GM19463 (cell line): Measurements from ENCODE around the gene MME.

Experiments
- ATAC-seq: cut with Tn5 transposase; IDR thresholded peaks from one replicate; pipeline ENCODE4 v1.9.1; 2021; ENCODE audit warnings: mild to moderate bottlenecking, moderate library complexity; ENCODE audit not compliant: unreplicated experiment

MME gene

GRCh38 chr3:155079746-155080487 lies at the start of gene MME:
Gene MME (plus strand): TSS chr3:155080319. CDS start chr3:155084168, 3,849 bp downstream.
- no peak for ATAC-seq

- ATAC-seq = no peak
Measured at GRCh38 chr3:155031186-155031585, 48.9 kb upstream of the MME start.

DNA sequence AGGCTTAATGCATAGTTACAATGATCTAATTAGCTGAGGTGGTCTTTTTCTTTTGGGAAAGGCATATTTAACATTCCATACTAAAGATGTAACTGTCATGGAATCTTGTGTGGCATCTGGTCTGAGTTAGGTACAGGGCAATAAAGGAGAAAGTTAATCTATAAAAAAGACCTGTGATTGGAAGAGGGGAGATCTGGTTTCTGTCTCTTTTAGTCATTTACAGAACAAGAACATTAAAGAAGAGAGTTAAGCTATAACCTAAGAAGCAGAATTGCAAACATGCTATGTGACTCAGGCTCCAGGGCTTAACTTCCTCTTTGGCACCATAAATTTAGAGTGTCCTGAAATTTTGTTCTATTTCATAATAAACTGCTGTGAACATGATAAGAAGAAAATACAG lies 47.2 kb upstream of the MME start:
- no peak for ATAC-seq

- no peak for ATAC-seq
Measured at GRCh38 chr3:155034786-155035185, 45.3 kb upstream of the MME start.

DNA sequence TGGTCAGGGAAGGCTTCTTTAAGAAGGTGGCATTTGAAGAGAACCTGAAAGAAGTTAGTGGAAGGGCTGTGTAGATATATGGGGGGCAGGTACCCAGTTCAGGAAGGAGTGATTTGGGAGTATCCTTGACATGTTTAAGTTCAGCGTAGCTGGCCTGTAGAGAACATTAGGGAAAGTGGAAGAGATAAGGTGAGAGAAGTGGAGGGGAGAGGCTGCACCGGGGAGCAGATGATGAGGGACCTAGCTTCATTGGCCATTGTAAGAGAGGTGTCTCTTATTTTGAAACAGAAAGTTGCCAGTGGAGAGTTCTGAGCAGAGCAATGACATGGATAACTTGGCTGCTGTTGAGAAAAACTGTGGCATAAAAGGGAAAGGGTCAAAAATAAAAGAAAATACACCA lies 44.6 kb upstream of the MME start:
- ATAC-seq = no peak

GRCh38 chr3:155037508-155038202 lies 42.5 kb upstream of the MME start:
- ATAC-seq = no peak

DNA sequence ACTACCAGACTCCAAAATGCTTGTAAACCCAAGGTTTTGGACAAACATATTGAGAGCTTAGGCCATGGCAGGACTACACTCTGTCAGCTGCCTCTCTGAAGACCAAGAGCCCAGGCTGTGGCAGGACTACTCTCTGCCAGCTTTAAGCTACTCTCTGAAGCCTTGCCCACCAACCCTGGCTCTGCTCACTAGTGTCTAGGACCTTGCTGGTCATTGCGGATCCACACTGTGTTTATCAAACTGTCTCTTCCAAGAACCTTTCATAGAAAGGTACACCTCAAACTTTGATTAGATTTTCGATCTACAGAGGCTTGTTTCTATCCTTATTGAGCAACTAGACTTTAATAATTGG lies 41.9 kb upstream of the MME start:
- no peak for ATAC-seq

GRCh38 chr3:155046935-155047334 lies 33.2 kb upstream of the MME start:
- no peak for ATAC-seq

GRCh38 chr3:155047672-155048071 lies 32.4 kb upstream of the MME start:
- ATAC-seq = no peak

GRCh38 chr3:155049959-155050358 lies 30.2 kb upstream of the MME start:
- ATAC-seq = no peak

DNA sequence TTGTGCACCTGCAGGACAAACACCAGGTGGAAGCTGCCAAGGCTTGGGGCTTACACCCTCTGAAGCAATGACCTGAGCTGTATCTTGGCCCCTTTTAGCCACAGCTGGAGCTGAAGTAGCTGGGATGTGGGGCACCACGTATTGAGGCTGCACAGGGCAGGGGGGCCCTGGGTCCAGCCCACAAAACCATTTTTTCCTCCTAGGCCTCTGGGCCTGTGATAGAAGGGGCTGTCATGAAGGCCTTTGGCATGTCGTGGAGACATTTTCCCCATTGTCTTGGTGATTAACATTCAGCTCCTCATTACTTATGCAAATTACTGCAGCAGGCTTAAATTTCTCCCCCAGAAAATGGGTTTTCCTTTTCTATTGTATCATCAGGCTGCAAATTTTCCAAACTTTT lies 27.6 kb upstream of the MME start:
- no peak for ATAC-seq

DNA sequence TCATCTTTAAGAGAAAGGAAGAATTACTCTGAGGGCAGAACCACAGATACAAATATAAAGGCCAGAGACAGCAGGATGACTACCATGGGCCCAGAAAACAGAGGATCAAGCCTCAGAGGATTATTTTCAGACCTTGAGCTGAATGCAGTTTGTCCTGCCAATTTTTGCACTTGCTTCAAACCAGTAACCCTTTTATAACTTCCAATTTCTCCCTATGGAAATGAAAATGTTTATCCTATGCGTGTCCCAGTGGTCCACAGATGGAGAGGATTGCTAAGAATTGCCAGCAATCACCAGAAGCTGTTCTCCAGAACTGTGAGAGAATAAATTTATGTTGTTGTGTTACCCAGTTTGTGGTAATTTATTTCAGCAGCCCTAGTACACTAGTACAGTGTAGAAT lies 26.4 kb upstream of the MME start:
- no peak for ATAC-seq

- no peak for ATAC-seq
Measured at GRCh38 chr3:155064920-155065319, 15.2 kb upstream of the MME start.

DNA sequence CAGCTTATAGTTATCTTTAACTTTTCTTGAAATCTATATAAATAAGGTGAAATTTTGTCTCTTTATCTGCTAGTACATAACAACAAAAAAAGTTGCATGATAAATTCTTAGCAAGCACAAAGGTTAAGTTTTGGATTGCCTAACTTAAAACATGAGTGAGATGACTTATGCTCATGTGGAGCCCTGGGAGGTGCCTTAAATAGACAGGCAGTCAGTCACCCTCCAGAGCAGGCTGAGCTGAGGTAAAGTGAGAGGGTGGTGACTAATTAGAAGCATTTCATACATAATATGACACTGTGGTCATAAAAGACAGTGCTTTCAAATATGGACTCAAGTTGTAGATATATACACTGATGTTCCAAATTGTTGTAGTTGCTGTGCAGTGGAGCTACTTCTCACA lies 14.6 kb upstream of the MME start:
- peak; percentile 65 for ATAC-seq

- no peak for ATAC-seq
Measured at GRCh38 chr3:155069729-155070128, 10.4 kb upstream of the MME start.

DNA sequence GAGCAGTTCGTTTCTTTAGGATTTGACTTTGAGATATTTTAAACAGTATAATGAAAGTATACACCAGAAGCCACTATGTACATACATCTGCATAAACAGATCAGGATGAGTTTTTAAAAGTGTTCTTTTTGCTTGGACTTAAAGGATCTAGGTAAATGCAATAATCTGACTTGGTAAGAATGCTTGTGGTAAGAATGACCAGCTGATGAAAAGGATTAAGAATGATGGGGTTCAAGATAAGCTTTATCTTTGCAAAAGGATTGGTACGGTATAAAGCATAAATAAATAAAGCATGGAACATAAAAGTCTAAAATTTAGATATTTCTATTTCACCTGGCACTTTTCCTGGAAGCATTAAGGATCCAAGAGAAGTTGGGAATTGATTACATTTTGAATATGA lies 9.8 kb upstream of the MME start:
- no peak for ATAC-seq

DNA sequence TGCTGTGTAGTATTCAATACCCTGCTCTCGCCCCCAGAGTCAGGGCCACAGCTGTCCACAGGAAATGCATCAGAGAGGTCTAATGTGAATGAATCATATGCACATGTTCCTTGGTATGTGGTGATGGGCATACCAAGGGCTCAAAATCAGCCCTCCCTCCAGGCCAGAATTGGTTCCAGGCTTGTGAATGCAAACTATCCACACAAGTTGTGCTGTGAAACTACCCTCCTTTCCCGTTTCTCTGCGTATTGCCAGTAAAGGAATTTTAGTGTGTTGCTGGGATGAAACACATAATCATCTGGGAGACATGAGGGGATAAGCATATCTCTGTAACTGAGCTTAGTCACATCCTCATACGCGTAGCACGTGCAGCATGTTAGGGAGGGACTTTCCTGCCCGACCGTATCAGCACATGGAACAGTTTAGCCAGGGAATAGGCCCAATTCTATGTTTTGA lies 9.2 kb upstream of the MME start:
- ATAC-seq = no peak

- no peak for ATAC-seq
Measured at GRCh38 chr3:155075200-155075599, 4.9 kb upstream of the MME start.

DNA sequence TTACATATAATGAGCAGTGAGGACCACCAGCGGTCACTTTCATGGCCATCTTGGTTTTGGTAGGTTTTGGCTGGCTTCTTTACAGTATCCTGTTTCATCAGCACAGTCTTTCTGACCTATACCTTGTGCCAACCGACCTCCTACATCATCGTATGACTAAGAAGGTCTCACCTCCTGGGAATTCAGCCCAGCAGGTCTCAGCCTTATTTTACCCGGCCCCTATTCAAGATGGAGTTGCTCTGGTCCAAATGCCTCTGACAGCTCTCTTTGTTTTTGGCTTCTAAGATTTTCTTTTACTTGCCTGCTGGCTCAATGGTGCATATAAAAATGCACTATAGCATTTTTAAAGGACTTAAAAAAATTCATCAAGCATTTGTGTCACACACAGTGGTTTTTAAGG lies 3.2 kb upstream of the MME start:
- ATAC-seq = no peak

GRCh38 chr3:155078711-155079467 lies 1.2 kb upstream of the MME start:
- no peak for ATAC-seq

GRCh38 chr3:155079468-155079745 lies 712 bp upstream of the MME start:
- no peak for ATAC-seq

DNA sequence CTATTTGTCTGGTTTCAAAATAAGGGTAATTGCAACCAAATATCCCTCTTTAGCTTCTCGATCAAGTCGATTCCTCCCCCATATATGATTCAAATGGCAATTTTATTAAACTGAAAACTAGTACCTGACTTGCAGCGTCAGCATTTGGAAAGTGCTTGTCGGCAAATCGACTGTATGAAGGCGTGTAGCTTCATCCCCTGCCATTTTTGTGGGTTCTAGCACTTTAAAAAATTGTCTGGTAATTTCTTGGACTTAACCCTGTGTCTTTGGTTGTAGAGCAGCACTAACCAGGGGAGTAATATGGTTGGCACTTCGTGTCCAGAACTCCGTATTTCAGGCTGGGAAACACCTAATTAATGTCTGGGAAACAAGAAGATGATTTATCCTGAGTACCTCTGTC lies 573 bp downstream of the MME start:
- no peak for ATAC-seq
